GM12878 (cell line): Measurements from ENCODE around the gene G2E3. TPM values are rescaled to one million over a fixed set of nuclear protein-coding genes. Genes with fewer than 3 reads are reported as not detected.

ENCODE experiments used
- ATAC-seq: fragments of 200-7000 bp; cut with Tn5 transposase; 3 replicates; pipeline ENCODE4 v1.9.1; 2020; ENCODE audit warnings: mild to moderate bottlenecking, moderate library complexity
- BruUV-seq: library from RNA; stranded (reverse); fragments of 400-500 nt; replicated peaks from 2 replicates; lab custom pipeline; 2021; lab: Mats Ljungman, UMichigan
- CTCF ChIA-PET: fragments of 300-600 bp; sonication (Branson Sonifier 250); formaldehyde crosslinking; extraction: SDS; loops from one replicate; lab custom pipeline; 2021; ENCODE audit warnings: inconsistent platforms; lab: Yijun Ruan, JAX
- POLR2A ChIA-PET: fragments of 350-600 bp; formaldehyde crosslinking; extraction: SDS; loops from one replicate; lab custom pipeline; 2021; ENCODE audit warnings: inconsistent platforms; lab: Charles Lee
- RAD21 ChIA-PET: fragments of 300-600 bp; sonication (Branson Sonifier 250); formaldehyde crosslinking; loops from one replicate; lab custom pipeline; 2023; ENCODE audit warnings: antibody characterized with exemption; ENCODE audit not compliant: unreplicated experiment; lab: Charles Lee
- SMC1A ChIA-PET: fragments of 300-600 bp; sonication (Branson Sonifier 250); formaldehyde crosslinking; loops from one replicate; lab custom pipeline; 2023; ENCODE audit not compliant: unreplicated experiment, uncharacterized antibody; lab: Charles Lee
- DNase-seq: peaks from one replicate; pipeline ENCODE4 v3.0.0-alpha.2; 2011; ENCODE audit warnings: low read depth, low spot score
- FAIRE-seq: peaks from 3 replicates; lab custom pipeline; 2011; peaks lifted over from hg19 to GRCh38; lab: Jason Lieb, UNC
- H2AFZ ChIP-seq: 2 replicates; pipeline ENCODE4 v1.6.0; 2011; ENCODE audit warnings: low read depth, low read length, control low read depth; ENCODE audit not compliant: control insufficient read depth
- H3K27ac ChIP-seq: 2 replicates; pipeline ENCODE4 v1.5.1; 2011; ENCODE audit warnings: control low read depth; ENCODE audit not compliant: control insufficient read depth, insufficient read depth
- H3K27me3 ChIP-seq, 2 experiments: replicated peaks in 1 of 2; 2 replicates each; pipeline versions ENCODE4 v1.6.0 to v1.6.1; 2011; ENCODE audit warnings: low read length in 1 of 2; ENCODE audit not compliant: control insufficient read depth in 2 of 2, insufficient read depth in 2 of 2
- H3K36me3 ChIP-seq, 2 experiments: 2 replicates each; pipeline ENCODE4 v1.5.1; 2011; ENCODE audit warnings: low read length in 1 of 2; ENCODE audit not compliant: control insufficient read depth in 2 of 2, insufficient read depth in 2 of 2
- H3K4me1 ChIP-seq: 2 replicates; pipeline ENCODE4 v1.6.1; 2011; ENCODE audit warnings: mild to moderate bottlenecking, low read length, moderate library complexity, mixed read lengths; ENCODE audit not compliant: control insufficient read depth, insufficient read depth
- H3K4me2 ChIP-seq: 2 replicates; pipeline ENCODE4 v1.6.0; 2011; ENCODE audit warnings: control low read depth; ENCODE audit not compliant: control insufficient read depth, insufficient read depth
- H3K4me3 ChIP-seq: fragments of 200-600 bp; sonication (generic); 2 replicates; pipeline ENCODE4 v1.5.1; 2016
- H3K79me2 ChIP-seq: 2 replicates; pipeline ENCODE4 v1.6.0; 2011; ENCODE audit warnings: low read length; ENCODE audit not compliant: control insufficient read depth, insufficient read depth
- H3K9ac ChIP-seq: 2 replicates; pipeline ENCODE4 v1.8.0; 2011; ENCODE audit warnings: low read length, control low read depth, mixed read lengths; ENCODE audit not compliant: control insufficient read depth, insufficient read depth
- H3K9me3 ChIP-seq: replicated peaks from 3 replicates; pipeline ENCODE4 v1.5.1; 2011; ENCODE audit warnings: mild to moderate bottlenecking, low read length; ENCODE audit not compliant: control insufficient read depth, insufficient read depth
- H4K20me1 ChIP-seq: 2 replicates; pipeline ENCODE4 v1.6.0; 2011; ENCODE audit not compliant: control insufficient read depth, insufficient read depth
- ASH2L ChIP-seq: fragments of 300-600, 200-600 bp; sonication (generic); IDR thresholded peaks from 2 replicates; pipeline ENCODE4 v1.6.1; 2017; ENCODE audit warnings: low read depth, mild to moderate bottlenecking, borderline replicate concordance
- BCL11A ChIP-seq: IDR thresholded peaks from 2 replicates; pipeline ENCODE4 v1.6.1; 2011; ENCODE audit warnings: low read depth, low read length
- HDGF ChIP-seq: fragments of 450-650 bp; IDR thresholded peaks from 2 replicates; pipeline ENCODE4 v1.6.1; 2016; ENCODE audit warnings: antibody characterized with exemption
- KDM1A ChIP-seq: fragments of 200-600 bp; sonication (generic); IDR thresholded peaks from 2 replicates; pipeline ENCODE4 v1.6.1; 2016; ENCODE audit warnings: borderline replicate concordance
- LARP7 ChIP-seq: fragments of 450-650 bp; IDR thresholded peaks from 2 replicates; pipeline ENCODE4 v1.6.1; 2017; ENCODE audit warnings: mild to moderate bottlenecking
- MEF2A ChIP-seq: IDR thresholded peaks from 2 replicates; pipeline ENCODE4 v1.6.1; 2011; ENCODE audit warnings: low read depth, mild to moderate bottlenecking, low read length, moderate library complexity; ENCODE audit not compliant: insufficient read depth
- RAD21 ChIP-seq: IDR thresholded peaks from 2 replicates; pipeline ENCODE4 v1.6.1; 2011; ENCODE audit warnings: mild to moderate bottlenecking, low read depth, low read length, moderate library complexity; ENCODE audit not compliant: insufficient read depth
- RCOR1 ChIP-seq: conservative IDR thresholded peaks from 2 replicates; pipeline ENCODE4 v1.6.1; 2012; ENCODE audit warnings: low read depth, low read length, improper control_type of control experiment
- SIX5 ChIP-seq: IDR thresholded peaks from 2 replicates; pipeline ENCODE4 v1.6.1; 2011; ENCODE audit warnings: mild to moderate bottlenecking, low read depth, low read length, moderate library complexity; ENCODE audit not compliant: severe bottlenecking
- SUZ12 ChIP-seq: fragments of 200-600 bp; sonication (generic); IDR thresholded peaks from one replicate; pipeline ENCODE4 v1.6.1; 2018; ENCODE audit warnings: antibody characterized with exemption, mild to moderate bottlenecking; ENCODE audit not compliant: unreplicated experiment
- ZNF24 ChIP-seq: fragments of 450-650 bp; IDR thresholded peaks from 2 replicates; pipeline ENCODE4 v1.6.1; 2017; ENCODE audit warnings: antibody characterized with exemption, mild to moderate bottlenecking
- WGBS: methylation state at CpG from one replicate; pipeline ENCODE4 v1.1.6; 2016; ENCODE audit warnings: low lambda C conversion rate; ENCODE audit not compliant: insufficient replicate concordance, insufficient coverage; ENCODE audit errors: missing lambda C conversion rate; 5-methylcytosine and 5-hydroxymethylcytosine counted together
- in situ Hi-C: fragments of 300-500 bp; cut with MboI; formaldehyde crosslinking; loops from 9 replicates; pipeline ENCODE4 v1.14.3; 2018; ENCODE audit warnings: mixed read lengths
- intact Hi-C: fragments of 100-400 bp; cut with micrococcal nuclease; formaldehyde crosslinking; loops from one replicate; pipeline ENCODE4 v1.14.2; 2022; ENCODE audit not compliant: unreplicated experiment
- polyA plus RNA-seq, 11 experiments: library from polyadenylated mRNA; depleted of rRNA in 4 of 11; unstranded in 6 of 11; stranded (reverse) in 5 of 11; fragments of >200 nt; fragmentation: Nextera tagmentation in 4 of 11; fragmentation: Illumina TruSeq in 1 of 11; extraction: Ambion mirVana in 4 of 11; extraction: Trizol in 1 of 11; gene quantifications; 1 replicate in 1 of 11; 2 replicates in 10 of 11; pipeline versions ENCODE4 v1.2.1 to v1.2.3, GENCODE V29; 2011 to 2016; ENCODE audit warnings: inconsistent platforms in 2 of 11, missing spikeins in 2 of 11, low read depth in 1 of 11
- total RNA-seq, 4 experiments: library from RNA; depleted of rRNA in 3 of 4; stranded (reverse); fragments of >200 nt in 3 of 4; fragmentation: Illumina TruSeq in 1 of 4; extraction: Trizol in 1 of 4; gene quantifications; 2 replicates each; pipeline versions ENCODE4 v1.2.1 to v1.2.3, GENCODE V29; 2013 to 2021
- TF ChIP-seq, protein P1 (sequence below): fragments of 450-650 bp; IDR thresholded peaks from 2 replicates; pipeline ENCODE4 v1.6.1; 2016; ENCODE audit warnings: mild to moderate bottlenecking, moderate library complexity, borderline replicate concordance
- TF ChIP-seq, protein P2 (sequence below): fragments of 150-350 bp; IDR thresholded peaks from 2 replicates; pipeline ENCODE4 v1.6.1; 2016; ENCODE audit warnings: low read depth, low read length

The G2E3 gene
- total and polyA plus RNA-seq, 10 of the 15 experiments (the other 5 are each of a cell fraction or from before 2014, with no cell fraction given), result 10.0 to 38.0 (median 21.1) TPM

GRCh38 chr14:30541318-30541717, 17.6 kb upstream of the G2E3 start:
- no peak for ATAC-seq

More at GRCh38 chr14:30541318-30541717, 17.6 kb upstream of the G2E3 start:
- H4K20me1 ChIP-seq, result no peaks in the 10 kb centered on the region
- H3K9me3 ChIP-seq, result no peaks in the 10 kb centered on the region; the same call in 2 of the 3 replicates
- no peak overlapping the region for H3K4me2 ChIP-seq
- H3K27ac ChIP-seq, result no peak overlapping the region
- H3K4me1 ChIP-seq, result no peaks in the 10 kb centered on the region
- H3K79me2 ChIP-seq, result no peaks in the 10 kb centered on the region
- ChIA-PET RAD21 (no interaction called here), POLR2A (no interaction called here), CTCF (interaction anchor here (0.8 kb wide), 1 partner anchor 9 kb away, joined by 3 read pairs; no protein-coding TSS in a partner anchor), SMC1A (no interaction called here)
- no peak for DNase-seq
- intact Hi-C loops (no loop called here), in situ Hi-C loops (no loop called here)
- H3K27me3 ChIP-seq, result no peaks in the 10 kb centered on the region
- FAIRE-seq, result no peak
- H3K36me3 ChIP-seq, result no peaks in the 10 kb centered on the region
- H3K4me3 ChIP-seq, result no peak overlapping the region
- H3K9ac ChIP-seq, result no peak overlapping the region
- BruUV-seq, result no TSS peak
- TF ChIP-seq KDM1A (no peak), RAD21 (no peak), ZNF24 (no peak), RCOR1 (no peak), HDGF (no peak), ASH2L (no peak), MEF2A (no peak), SIX5 (no peak), LARP7 (no peak), SUZ12 (no peak), BCL11A (no peak)
- TF ChIP-seq, protein P1, sequence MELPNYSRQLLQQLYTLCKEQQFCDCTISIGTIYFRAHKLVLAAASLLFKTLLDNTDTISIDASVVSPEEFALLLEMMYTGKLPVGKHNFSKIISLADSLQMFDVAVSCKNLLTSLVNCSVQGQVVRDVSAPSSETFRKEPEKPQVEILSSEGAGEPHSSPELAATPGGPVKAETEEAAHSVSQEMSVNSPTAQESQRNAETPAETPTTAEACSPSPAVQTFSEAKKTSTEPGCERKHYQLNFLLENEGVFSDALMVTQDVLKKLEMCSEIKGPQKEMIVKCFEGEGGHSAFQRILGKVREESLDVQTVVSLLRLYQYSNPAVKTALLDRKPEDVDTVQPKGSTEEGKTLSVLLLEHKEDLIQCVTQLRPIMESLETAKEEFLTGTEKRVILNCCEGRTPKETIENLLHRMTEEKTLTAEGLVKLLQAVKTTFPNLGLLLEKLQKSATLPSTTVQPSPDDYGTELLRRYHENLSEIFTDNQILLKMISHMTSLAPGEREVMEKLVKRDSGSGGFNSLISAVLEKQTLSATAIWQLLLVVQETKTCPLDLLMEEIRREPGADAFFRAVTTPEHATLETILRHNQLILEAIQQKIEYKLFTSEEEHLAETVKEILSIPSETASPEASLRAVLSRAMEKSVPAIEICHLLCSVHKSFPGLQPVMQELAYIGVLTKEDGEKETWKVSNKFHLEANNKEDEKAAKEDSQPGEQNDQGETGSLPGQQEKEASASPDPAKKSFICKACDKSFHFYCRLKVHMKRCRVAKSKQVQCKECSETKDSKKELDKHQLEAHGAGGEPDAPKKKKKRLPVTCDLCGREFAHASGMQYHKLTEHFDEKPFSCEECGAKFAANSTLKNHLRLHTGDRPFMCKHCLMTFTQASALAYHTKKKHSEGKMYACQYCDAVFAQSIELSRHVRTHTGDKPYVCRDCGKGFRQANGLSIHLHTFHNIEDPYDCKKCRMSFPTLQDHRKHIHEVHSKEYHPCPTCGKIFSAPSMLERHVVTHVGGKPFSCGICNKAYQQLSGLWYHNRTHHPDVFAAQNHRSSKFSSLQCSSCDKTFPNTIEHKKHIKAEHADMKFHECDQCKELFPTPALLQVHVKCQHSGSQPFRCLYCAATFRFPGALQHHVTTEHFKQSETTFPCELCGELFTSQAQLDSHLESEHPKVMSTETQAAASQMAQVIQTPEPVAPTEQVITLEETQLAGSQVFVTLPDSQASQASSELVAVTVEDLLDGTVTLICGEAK, result no peak
- TF ChIP-seq, protein P2, sequence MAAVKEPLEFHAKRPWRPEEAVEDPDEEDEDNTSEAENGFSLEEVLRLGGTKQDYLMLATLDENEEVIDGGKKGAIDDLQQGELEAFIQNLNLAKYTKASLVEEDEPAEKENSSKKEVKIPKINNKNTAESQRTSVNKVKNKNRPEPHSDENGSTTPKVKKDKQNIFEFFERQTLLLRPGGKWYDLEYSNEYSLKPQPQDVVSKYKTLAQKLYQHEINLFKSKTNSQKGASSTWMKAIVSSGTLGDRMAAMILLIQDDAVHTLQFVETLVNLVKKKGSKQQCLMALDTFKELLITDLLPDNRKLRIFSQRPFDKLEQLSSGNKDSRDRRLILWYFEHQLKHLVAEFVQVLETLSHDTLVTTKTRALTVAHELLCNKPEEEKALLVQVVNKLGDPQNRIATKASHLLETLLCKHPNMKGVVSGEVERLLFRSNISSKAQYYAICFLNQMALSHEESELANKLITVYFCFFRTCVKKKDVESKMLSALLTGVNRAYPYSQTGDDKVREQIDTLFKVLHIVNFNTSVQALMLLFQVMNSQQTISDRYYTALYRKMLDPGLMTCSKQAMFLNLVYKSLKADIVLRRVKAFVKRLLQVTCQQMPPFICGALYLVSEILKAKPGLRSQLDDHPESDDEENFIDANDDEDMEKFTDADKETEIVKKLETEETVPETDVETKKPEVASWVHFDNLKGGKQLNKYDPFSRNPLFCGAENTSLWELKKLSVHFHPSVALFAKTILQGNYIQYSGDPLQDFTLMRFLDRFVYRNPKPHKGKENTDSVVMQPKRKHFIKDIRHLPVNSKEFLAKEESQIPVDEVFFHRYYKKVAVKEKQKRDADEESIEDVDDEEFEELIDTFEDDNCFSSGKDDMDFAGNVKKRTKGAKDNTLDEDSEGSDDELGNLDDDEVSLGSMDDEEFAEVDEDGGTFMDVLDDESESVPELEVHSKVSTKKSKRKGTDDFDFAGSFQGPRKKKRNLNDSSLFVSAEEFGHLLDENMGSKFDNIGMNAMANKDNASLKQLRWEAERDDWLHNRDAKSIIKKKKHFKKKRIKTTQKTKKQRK, result no peak
- no peak overlapping the region for H2AFZ ChIP-seq
- 0% methylated on average over 1 of the region's 1 CpG for WGBS
